GM20000 (cell line): ENCODE results near the gene LDLR.
"Not testable (repeated sequence)": the region's sequence is repeated elsewhere in the genome, so short reads cannot be mapped to it uniquely, and the experiment has no call there.

Experiments
- DNase-seq: peaks from one replicate; pipeline ENCODE4 v3.0.0; 2012; ENCODE audit warnings: low spot score
- TF ChIP-seq, protein P1 (sequence below): IDR thresholded peaks from 2 replicates; pipeline ENCODE4 v1.5.1; 2012; ENCODE audit warnings: mild to moderate bottlenecking, control low read depth; ENCODE audit errors: extremely low read depth, missing control alignments

LDLR gene

DNA sequence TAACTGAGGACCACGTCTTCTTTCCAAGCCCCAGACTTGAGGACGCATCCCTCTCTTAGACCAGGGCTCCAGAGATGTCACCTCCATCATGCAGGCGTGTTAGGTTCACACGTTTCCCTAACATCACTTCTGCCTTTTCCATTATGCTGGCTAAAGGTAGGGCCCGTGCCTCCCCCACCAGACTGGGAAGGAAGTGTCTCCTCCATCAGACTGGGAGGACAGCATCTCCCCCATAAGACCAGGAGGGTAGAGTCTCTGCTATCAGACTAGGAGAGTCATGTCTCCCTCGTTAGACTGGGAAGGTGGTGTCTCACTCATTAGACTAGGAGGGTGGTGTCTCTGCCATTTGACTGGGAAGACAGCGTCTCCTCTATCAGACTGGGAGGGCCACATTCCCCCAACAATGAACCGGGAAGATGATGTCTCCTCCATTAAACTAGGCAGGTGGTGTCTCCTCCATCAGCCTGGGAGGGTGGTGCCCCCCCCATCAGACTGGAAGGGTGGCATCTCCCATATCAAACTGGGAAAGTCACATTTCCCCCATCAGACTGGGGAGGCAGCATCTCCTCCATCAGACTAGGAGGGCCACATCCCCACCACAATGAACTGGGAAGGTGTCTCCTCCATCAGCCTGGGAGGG lies 84.4 kb downstream of the LDLR start:
- TF ChIP-seq, protein P1, sequence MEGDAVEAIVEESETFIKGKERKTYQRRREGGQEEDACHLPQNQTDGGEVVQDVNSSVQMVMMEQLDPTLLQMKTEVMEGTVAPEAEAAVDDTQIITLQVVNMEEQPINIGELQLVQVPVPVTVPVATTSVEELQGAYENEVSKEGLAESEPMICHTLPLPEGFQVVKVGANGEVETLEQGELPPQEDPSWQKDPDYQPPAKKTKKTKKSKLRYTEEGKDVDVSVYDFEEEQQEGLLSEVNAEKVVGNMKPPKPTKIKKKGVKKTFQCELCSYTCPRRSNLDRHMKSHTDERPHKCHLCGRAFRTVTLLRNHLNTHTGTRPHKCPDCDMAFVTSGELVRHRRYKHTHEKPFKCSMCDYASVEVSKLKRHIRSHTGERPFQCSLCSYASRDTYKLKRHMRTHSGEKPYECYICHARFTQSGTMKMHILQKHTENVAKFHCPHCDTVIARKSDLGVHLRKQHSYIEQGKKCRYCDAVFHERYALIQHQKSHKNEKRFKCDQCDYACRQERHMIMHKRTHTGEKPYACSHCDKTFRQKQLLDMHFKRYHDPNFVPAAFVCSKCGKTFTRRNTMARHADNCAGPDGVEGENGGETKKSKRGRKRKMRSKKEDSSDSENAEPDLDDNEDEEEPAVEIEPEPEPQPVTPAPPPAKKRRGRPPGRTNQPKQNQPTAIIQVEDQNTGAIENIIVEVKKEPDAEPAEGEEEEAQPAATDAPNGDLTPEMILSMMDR, result no peak
- no peak for DNase-seq

DNA sequence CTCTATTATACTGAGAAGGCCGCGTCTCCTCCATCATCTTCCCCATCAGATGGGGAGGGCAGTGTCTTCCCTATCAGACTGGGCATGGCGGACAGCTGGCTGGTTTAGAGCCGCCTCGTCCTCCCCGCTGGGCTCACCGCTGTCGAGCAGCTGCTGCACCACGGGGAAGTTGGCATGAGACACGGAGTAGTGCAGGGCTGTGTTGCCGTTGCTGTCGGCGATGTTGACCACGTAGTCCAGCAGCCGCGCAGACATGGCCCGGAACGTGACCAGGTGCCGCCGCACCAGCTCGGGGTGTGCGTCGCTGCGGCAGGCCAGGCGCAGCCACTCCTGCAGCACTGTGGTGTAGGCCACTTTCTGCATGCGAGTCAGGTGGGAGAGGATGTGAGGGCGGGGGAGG lies 85.1 kb downstream of the LDLR start:
- TF ChIP-seq, protein P1, result no peak
- DNase-seq, result no peak

DNA sequence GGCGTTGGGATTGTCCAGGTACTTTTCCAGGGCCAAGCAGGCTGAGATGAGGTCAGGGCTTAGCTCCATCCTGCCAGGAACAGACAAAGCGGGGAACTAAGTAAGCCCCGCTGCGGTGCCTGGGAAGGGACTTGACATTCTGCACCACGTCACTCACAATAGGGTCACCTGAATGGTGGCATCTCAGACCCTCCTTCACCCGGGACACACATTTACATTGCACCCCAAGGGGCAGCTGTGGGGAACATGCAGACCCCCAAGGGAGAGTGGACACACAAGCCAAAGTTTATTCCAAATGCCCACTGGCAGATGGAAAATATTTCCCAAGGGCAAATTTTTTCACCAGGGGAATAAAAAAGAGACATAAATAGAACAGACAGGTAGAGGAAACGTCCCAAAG lies 86.7 kb downstream of the LDLR start:
- no peak for DNase-seq
- TF ChIP-seq, protein P1, result no peak

DNA sequence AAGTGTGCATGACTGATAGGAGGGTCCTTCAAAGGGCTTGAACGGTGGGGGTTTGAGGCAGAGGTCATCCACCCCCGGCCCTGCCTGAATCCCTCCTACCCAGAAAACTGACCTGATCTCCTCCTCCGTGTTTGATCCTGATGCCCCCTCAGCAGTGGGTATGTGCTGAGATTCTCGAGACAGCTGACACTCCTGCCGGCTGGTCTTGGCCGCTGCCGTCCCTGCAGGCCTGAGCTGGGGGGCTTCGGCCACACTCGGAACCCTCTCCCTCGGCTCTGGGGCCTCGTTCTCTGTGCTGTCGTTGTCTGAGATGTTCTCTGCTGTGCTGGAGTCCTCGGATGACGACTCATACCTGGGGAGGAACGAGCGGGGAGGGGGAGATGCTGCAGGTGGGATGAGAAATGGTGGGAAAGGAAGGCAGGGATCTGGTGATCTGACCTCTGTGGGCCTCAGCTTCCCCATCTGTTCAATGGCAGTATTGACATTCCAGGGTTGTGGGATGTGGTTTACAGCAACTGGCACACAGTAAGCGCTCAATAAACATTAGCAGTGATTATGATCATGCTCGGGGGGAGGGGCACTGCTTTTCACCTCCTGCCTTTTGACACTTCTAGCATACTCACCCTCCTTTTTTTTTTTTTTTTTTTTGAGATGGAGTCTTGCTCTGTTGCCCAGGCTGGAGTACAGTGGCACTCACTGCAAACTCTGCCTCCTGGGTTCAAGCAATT lies 87.4 kb downstream of the LDLR start:
- TF ChIP-seq, protein P1, result no peak
- DNase-seq, result no peak

DNA sequence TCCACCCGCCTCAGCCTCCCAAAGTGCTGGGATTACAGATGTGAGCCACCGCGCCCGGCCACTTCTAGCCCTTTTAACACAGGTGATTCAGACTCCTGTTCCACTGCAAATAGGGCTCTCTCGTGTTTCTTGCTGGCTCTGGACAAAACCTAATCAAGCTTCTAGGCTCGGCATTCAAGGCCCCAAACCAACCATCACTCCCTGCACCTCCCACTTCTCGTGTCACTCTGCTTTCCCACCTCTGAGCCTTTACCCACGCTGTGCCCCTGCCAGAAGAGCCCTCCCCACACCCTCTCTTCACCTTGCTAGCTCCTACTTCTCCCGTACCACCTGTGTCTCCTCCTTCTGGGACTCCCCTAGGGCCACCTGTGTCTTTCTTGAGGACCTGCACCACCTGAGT lies 88.3 kb downstream of the LDLR start:
- DNase-seq, result no peak
- TF ChIP-seq, protein P1, result no peak

DNA sequence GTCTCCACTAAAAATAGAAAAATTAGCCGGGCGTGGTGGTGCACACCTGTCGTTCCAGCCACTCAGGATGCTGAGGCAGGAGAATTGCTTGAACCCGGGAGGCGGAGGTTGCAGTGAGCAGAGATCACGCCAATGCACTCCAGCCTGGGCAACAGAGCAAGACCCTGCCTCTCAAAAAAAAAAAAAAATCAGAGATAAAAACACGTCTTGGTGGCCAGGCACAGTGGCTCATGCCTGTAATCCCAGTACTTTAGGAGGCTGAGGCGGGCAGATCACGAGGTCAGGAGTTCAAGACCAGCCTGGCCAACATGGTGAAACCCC lies 89.8 kb downstream of the LDLR start:
- DNase-seq, result not testable (repeated sequence)

DNA sequence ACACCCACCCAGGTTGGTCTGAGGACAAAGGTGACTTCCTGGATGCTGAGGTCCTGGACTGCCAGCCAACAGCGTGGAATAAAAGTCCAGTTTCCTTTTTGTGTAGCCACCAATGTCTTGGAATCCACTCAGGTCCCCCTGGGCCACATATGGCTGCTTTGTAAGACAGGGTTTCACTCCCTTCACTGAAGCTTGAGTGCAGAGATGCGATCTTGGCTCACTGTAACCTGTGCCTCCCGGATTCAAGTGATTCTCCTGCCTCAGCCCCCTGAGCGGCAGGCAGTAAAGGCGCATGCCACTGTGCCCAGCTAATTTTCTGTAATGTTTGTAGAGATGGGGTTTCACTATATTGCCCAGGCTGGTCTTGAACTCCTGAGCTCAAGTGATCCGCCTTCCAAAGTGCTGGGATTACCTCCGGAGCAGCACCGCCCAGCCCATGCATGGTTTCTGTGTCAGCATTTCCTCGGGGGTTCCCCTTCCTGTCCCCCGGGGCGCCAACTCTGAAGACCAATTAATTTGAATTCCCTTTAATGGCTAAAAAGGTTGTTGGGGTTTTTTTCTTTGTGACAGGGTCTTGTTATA lies 90.5 kb downstream of the LDLR start:
- peak; percentile 84 for DNase-seq
- TF ChIP-seq, protein P1, result no peak
